OCI-LY3 (cell line): ENCODE data around the gene GAS2.

Experiments used
- H2AFZ ChIP-seq: fragments of 200-600, 300-600 bp; shearing (Covaris generic); 2 replicates; pipeline ENCODE4 v1.6.0; 2014; ENCODE audit warnings: antibody characterized with exemption, low read depth, low read length
- H3K27ac ChIP-seq: fragments of 200-600, 300-600 bp; sonication (generic); 2 replicates; pipeline ENCODE4 v1.5.1; 2014; ENCODE audit warnings: mild to moderate bottlenecking, low read length, moderate library complexity, mixed read lengths
- H3K27me3 ChIP-seq: fragments of 200-600, 300-600 bp; sonication (generic); 2 replicates; pipeline ENCODE4 v1.6.1; 2014; ENCODE audit warnings: low read depth, low read length, mixed read lengths
- H3K36me3 ChIP-seq: fragments of 200-600, 300-600 bp; sonication (generic); replicated peaks from 2 replicates; pipeline ENCODE3; 2014; ENCODE audit warnings: low read depth, low read length, mixed read lengths
- H3K4me1 ChIP-seq: fragments of 300-600, 200-600 bp; sonication (generic); 2 replicates; pipeline ENCODE4 v1.6.1; 2014; ENCODE audit warnings: low read length, mixed read lengths
- H3K4me2 ChIP-seq: fragments of 200-600, 300-600 bp; sonication (generic); 2 replicates; pipeline ENCODE4 v1.6.1; 2014; ENCODE audit warnings: low read length, mixed read lengths
- H3K4me3 ChIP-seq: fragments of 300-600, 200-600 bp; sonication (generic); 2 replicates; pipeline ENCODE4 v1.5.1; 2014; ENCODE audit warnings: antibody characterized with exemption, mild to moderate bottlenecking, low read length, moderate library complexity
- H3K79me2 ChIP-seq: fragments of 300-600, 200-600 bp; shearing (Covaris generic); 2 replicates; pipeline ENCODE4 v1.6.1; 2014; ENCODE audit warnings: mild to moderate bottlenecking, low read length, mixed read lengths
- H3K9ac ChIP-seq: fragments of 300-600, 200-600 bp; shearing (Covaris generic); 2 replicates; pipeline ENCODE4 v1.6.0; 2014; ENCODE audit warnings: mild to moderate bottlenecking, low read length, moderate library complexity
- H3K9me3 ChIP-seq: fragments of 200-600, 300-600 bp; shearing (Covaris generic); 2 replicates; pipeline ENCODE4 v1.6.1; 2014; ENCODE audit warnings: low read length, mixed read lengths; ENCODE audit not compliant: insufficient read depth
- H4K20me1 ChIP-seq: fragments of 200-600, 300-600 bp; sonication (generic); 2 replicates; pipeline ENCODE4 v1.6.1; 2016; ENCODE audit warnings: low read length, mixed read lengths; ENCODE audit not compliant: insufficient read depth
- EZH2phosphoT487 ChIP-seq: fragments of 200-600 bp; shearing (Covaris generic); IDR thresholded peaks from 2 replicates; pipeline ENCODE4 v1.6.1; 2018; ENCODE audit warnings: antibody characterized with exemption, mixed run types, low read depth
- TF ChIP-seq, protein P1 (sequence below): fragments of 200-600, 300-600 bp; sonication (generic); IDR thresholded peaks from 2 replicates; pipeline ENCODE4 v1.5.1; 2014; ENCODE audit warnings: antibody characterized with exemption, low read length, low read depth

Gene GAS2

DNA sequence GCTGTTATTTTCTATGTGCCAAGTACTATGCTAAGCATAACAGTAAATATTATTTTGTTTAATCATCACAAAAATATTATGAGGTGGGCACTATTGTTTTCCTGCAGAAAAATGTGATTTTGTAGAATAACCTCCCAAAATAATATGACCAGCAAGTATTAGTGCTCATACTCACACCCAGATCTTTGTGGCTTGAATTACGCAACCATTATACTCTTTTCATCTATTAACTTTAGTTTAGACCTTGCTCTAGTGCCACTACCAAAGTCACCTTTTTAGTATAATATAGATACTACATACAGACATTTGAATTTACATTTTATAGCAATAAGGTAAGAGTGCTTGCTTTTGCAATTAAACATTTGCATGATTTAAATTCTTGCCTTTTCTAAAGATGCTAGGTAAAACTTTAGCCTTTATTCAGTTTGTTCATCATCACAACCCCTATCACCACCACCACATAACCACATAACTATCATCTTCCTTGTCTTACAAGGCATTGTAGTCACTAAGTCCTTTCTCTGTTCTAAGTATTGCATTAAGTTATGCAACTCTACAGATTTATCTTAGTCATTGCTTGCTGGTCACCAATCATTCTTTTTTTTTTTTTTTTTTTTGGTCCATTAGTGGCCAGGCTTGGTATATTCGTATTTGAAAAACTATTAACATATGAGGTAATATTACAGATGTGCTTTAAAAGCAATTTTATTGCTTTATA is 68.4 kb downstream of the GAS2 start:
- no peaks in the 10 kb centered on the region for H3K79me2 ChIP-seq
- H3K4me2 ChIP-seq, result no peak overlapping the region
- H3K36me3 ChIP-seq, result no peaks in the 10 kb centered on the region
- no peaks in the 10 kb centered on the region for H4K20me1 ChIP-seq
- H3K9me3 ChIP-seq, result no peaks in the 10 kb centered on the region
- no peaks in the 10 kb centered on the region for H3K4me1 ChIP-seq
- no peak overlapping the region for H3K9ac ChIP-seq
- H3K4me3 ChIP-seq, result no peak overlapping the region
- TF ChIP-seq, protein P1, sequence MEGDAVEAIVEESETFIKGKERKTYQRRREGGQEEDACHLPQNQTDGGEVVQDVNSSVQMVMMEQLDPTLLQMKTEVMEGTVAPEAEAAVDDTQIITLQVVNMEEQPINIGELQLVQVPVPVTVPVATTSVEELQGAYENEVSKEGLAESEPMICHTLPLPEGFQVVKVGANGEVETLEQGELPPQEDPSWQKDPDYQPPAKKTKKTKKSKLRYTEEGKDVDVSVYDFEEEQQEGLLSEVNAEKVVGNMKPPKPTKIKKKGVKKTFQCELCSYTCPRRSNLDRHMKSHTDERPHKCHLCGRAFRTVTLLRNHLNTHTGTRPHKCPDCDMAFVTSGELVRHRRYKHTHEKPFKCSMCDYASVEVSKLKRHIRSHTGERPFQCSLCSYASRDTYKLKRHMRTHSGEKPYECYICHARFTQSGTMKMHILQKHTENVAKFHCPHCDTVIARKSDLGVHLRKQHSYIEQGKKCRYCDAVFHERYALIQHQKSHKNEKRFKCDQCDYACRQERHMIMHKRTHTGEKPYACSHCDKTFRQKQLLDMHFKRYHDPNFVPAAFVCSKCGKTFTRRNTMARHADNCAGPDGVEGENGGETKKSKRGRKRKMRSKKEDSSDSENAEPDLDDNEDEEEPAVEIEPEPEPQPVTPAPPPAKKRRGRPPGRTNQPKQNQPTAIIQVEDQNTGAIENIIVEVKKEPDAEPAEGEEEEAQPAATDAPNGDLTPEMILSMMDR, result no peak
- no peak for TF ChIP-seq EZH2phosphoT487
- no peak overlapping the region for H3K27ac ChIP-seq
- no peak overlapping the region for H2AFZ ChIP-seq
- H3K27me3 ChIP-seq, result no peaks in the 10 kb centered on the region

DNA sequence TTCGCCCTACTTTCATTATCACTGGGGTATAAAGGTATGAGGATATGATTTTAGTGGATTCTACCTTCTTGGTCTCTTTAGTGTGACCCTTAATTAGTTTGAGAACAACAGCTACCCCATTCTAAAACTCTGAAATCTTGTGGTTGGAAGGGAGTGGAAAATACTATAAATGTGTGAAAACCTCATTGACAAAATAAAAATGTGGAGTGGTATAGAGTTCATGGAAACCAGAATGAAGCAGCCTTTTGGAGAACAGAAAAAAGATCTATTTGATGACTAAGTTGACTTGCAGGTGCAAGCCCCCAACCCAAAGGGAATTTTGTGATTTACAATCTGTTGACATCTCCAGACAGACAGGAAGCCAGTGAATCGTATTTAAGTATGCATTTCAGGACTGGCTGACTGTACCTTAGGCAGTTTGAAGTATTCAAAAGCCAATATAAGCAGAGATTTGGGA is 75.8 kb downstream of the GAS2 start:
- Histone ChIP-seq H3K79me2 (no peaks in the 10 kb centered on the region), H3K27me3 (no peaks in the 10 kb centered on the region), H3K9me3 (no peaks in the 10 kb centered on the region), H2AFZ (0 out of 2 replicates have a peak overlapping the region, but pooled peaks have one; percentile 57), H3K4me1 (peaks cover 9% of the 10 kb centered on the region; the same call in 1 of the 2 replicates), H3K9ac (no peak overlapping the region), H3K4me2 (no peak overlapping the region), H3K4me3 (no peak overlapping the region), H3K27ac (no peak overlapping the region), H3K36me3 (no peaks in the 10 kb centered on the region), H4K20me1 (no peaks in the 10 kb centered on the region)
- TF ChIP-seq EZH2phosphoT487, result no peak
- TF ChIP-seq, protein P1, result no peak

DNA sequence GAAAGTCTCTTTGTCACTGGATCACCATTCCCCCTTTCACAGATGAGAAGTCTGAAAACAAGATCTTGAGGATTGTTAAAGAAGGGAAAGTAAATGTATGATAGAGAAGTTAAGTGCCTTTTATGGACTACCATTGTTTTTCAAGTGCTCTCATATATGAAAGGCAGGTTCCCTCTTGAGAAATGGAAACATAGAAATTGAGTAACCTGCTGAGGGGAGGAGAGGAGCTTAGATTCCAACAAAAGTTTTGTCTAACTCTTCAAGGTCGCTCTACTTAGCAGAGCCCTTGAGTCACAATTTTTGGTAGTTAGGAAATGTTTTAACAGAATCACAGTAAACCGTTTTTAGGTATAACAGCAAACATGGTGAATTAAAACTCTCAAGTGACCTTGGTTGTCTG is 83.1 kb downstream of the GAS2 start:
- Histone ChIP-seq H3K4me2 (no peak overlapping the region), H3K79me2 (no peaks in the 10 kb centered on the region), H3K27me3 (no peaks in the 10 kb centered on the region), H3K9me3 (0 out of 2 replicates have a peak, but pooled peaks cover under 1% of the 10 kb centered on the region), H3K4me3 (no peak overlapping the region), H3K9ac (no peak overlapping the region), H3K27ac (no peak overlapping the region), H4K20me1 (no peaks in the 10 kb centered on the region), H3K4me1 (peaks cover 29% of the 10 kb centered on the region), H2AFZ (no peak overlapping the region), H3K36me3 (no peaks in the 10 kb centered on the region)
- TF ChIP-seq, protein P1, result no peak
- no peak for TF ChIP-seq EZH2phosphoT487

DNA sequence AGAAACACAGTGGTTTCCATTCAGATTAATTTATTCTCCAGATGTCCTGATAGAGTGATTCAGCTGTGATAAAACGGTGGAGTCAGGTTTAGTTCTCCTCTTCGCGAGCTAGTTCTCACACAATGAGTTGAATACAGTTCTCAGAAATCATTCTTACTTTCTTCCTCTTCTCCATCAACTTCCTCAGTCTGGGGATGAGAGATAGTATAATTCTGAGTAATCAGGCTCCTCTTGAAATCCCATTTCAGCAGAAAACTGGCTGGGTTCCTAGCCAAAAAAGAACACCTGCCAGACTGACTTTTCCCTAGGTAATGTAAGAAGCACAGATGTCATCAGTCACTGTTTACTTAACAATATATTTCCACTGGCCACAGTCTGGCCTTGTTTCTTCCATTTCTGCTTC is 86.5 kb downstream of the GAS2 start:
- Histone ChIP-seq H3K9me3 (0 out of 2 replicates have a peak, but pooled peaks cover 3% of the 10 kb centered on the region), H3K79me2 (no peaks in the 10 kb centered on the region), H3K27me3 (no peaks in the 10 kb centered on the region), H3K4me2 (peak overlapping the region; percentile 65), H3K4me3 (peak overlapping the region; percentile 35), H2AFZ (no peak overlapping the region), H3K27ac (peak overlapping the region; percentile 82), H4K20me1 (no peaks in the 10 kb centered on the region), H3K4me1 (peaks cover 35% of the 10 kb centered on the region), H3K9ac (peak overlapping the region; percentile 40; the same call in 1 of the 2 replicates), H3K36me3 (no peaks in the 10 kb centered on the region)
- TF ChIP-seq, protein P1, result no peak
- no peak for TF ChIP-seq EZH2phosphoT487
